Kidney (tissue), 14 donors: ENCODE results near the gene PRLH. TPM values are rescaled to one million over a fixed set of nuclear protein-coding genes. Genes with fewer than 3 reads are reported as not detected.

ENCODE experiments used
- DNase-seq, 5 donors: peaks; one replicate each; pipeline ENCODE4 v3.0.0-alpha.2; 2013 to 2020
- FAIRE-seq: peaks from 2 replicates; lab custom pipeline; 2012; peaks lifted over from hg19 to GRCh38; lab: Jason Lieb, UNC
- H3K27ac ChIP-seq, 2 donors: one replicate each; pipeline ENCODE4 v1.7.0; 2013; ENCODE audit warnings: low read depth in 2 of 2, low read length in 2 of 2, inconsistent platforms in 1 of 2
- H3K27me3 ChIP-seq: one replicate; pipeline ENCODE4 v1.7.1; 2013; ENCODE audit warnings: low read length, inconsistent platforms; ENCODE audit not compliant: control insufficient read depth, insufficient read depth
- H3K36me3 ChIP-seq, 3 donors: one replicate each; pipeline versions ENCODE4 v1.7.0 to v1.7.1; 2013; ENCODE audit warnings: low read length in 3 of 3, control low read depth in 1 of 3, inconsistent platforms in 1 of 3; ENCODE audit not compliant: insufficient read depth in 3 of 3, control insufficient read depth in 2 of 3
- H3K4me1 ChIP-seq, 3 donors: one replicate each; pipeline versions ENCODE4 v1.7.0 to v1.7.1; 2013; ENCODE audit warnings: low read length in 3 of 3, inconsistent platforms in 1 of 3, low read depth in 1 of 3; ENCODE audit not compliant: control insufficient read depth in 2 of 3, insufficient read depth in 2 of 3
- H3K4me3 ChIP-seq, 3 donors: one replicate each; pipeline versions ENCODE4 v1.7.0 to v1.8.1; 2013; ENCODE audit warnings: low read length in 3 of 3, control low read depth in 1 of 3, inconsistent platforms in 1 of 3
- H3K9ac ChIP-seq, 3 donors: one replicate each; pipeline versions ENCODE4 v1.7.0 to v1.7.1; 2013; ENCODE audit warnings: low read length in 3 of 3, control low read depth in 1 of 3, inconsistent platforms in 1 of 3
- H3K9me3 ChIP-seq, 3 donors: one replicate each; pipeline versions ENCODE4 v1.7.0 to v1.7.1; 2013; ENCODE audit warnings: low read length in 3 of 3, control low read depth in 1 of 3, inconsistent platforms in 1 of 3; ENCODE audit not compliant: control insufficient read depth in 2 of 3, insufficient read depth in 1 of 3
- CTCF ChIP-seq: IDR thresholded peaks from 3 replicates; pipeline ENCODE4 v1.5.1; 2012; ENCODE audit warnings: mild to moderate bottlenecking, moderate library complexity, borderline replicate concordance; ENCODE audit not compliant: insufficient read depth; ENCODE audit errors: extremely low read depth
- intact Hi-C: fragments of 100-400 bp; cut with DNase I; formaldehyde crosslinking; loops from one replicate; pipeline ENCODE4 v1.11.1; 2022
- polyA plus RNA-seq: library from polyadenylated mRNA; stranded (reverse); fragments of 350-450 nt; fragmentation: Illumina TruSeq; extraction: RNeasy Lipid Tissue Mini Kit (QIAGEN cat#74804); gene quantifications from one replicate; pipeline ENCODE4 v1.2.3, GENCODE V29; 2014; ENCODE audit warnings: low read depth, low replicate concordance; ENCODE audit not compliant: insufficient read depth
- total RNA-seq: library from RNA; stranded (reverse); fragmentation: NEBNext Ultra II Directional; extraction: Animal tissue kit (Norgen Biotek cat#: 25700); gene quantifications from one replicate; pipeline ENCODE4 v1.2.1, GENCODE V29; 2021
- donor health status: control.
- donor health status: control.
- donor health status: control.
- donor health status: control.
- donor health status: control.
- donor health status: DM: yes; HTN: yes; CAD: no.
- donor health status: Normal renal cell carcinoma (clear cell type).

PRLH gene
- total and polyA plus RNA-seq, 2 donors from 2014 or later: not detected

GRCh38 chr2:237571551-237571950 lies 5.2 kb downstream of the PRLH start:
- Histone ChIP-seq H3K36me3 (no peaks in the 10 kb centered on the region), H3K9ac (peak overlapping the region in 1 of 3 donors; percentile 26), H3K27ac (no peak overlapping the region), H3K4me3 (no peak overlapping the region), H3K9me3 (no peaks in the 10 kb centered on the region), H3K4me1 (peaks cover 0 to 7% (median 0%) of the 10 kb centered on the region in 3 donors), H3K27me3 (no peaks in the 10 kb centered on the region)
- DNase-seq (peak in 1 of 5 donors; percentile 79), FAIRE-seq (no peak)
- no peak for TF ChIP-seq CTCF
- intact Hi-C loops: loop anchor here (5.0 kb wide), 1 partner anchor 54 kb away; no protein-coding TSS in a partner anchor

GRCh38 chr2:237572021-237572741 lies 5.8 kb downstream of the PRLH start:
- FAIRE-seq (peak; percentile 8), DNase-seq (peak; percentile 90 to 96 (median 92))
- intact Hi-C loops: loop anchor here (5.0 kb wide), 1 partner anchor 55 kb away; no protein-coding TSS in a partner anchor
- Histone ChIP-seq H3K4me1 (peaks cover 0 to 7% (median 0%) of the 10 kb centered on the region in 3 donors), H3K4me3 (no peak overlapping the region), H3K9ac (peak overlapping the region in 1 of 3 donors; percentile 47), H3K9me3 (no peaks in the 10 kb centered on the region), H3K27me3 (no peaks in the 10 kb centered on the region), H3K36me3 (peaks cover 0 to 4% (median 4%) of the 10 kb centered on the region in 3 donors), H3K27ac (no peak overlapping the region)
- TF ChIP-seq CTCF: peak; percentile 99

- Histone ChIP-seq H3K27ac (no peak overlapping the region), H3K4me1 (peaks cover 0 to 10% (median 2%) of the 10 kb centered on the region in 3 donors), H3K27me3 (no peaks in the 10 kb centered on the region), H3K9me3 (no peaks in the 10 kb centered on the region), H3K9ac (peak overlapping the region in 1 of 3 donors; percentile 47), H3K4me3 (no peak overlapping the region), H3K36me3 (peaks cover 0 to 8% (median 5%) of the 10 kb centered on the region in 3 donors)
- intact Hi-C loops: loop anchor here (5.0 kb wide), 1 partner anchor 55 kb away; no protein-coding TSS in a partner anchor
- no peak for FAIRE-seq
- peak in 1 of 5 donors; percentile 49 for DNase-seq
- TF ChIP-seq CTCF: no peak
These were observed 6.3 kb downstream of the PRLH start for GRCh38 chr2:237572742-237573101.
